Nephron progenitor cell (in vitro differentiated cells): ENCODE data around the gene TCIRG1.

Experiments used
- DNase-seq: peaks from one replicate; pipeline ENCODE4 v3.0.0; 2021
- H3K27ac Mint-ChIP-seq: 2 replicates; pipeline ENCODE4 v1.8.0; 2021; ENCODE audit warnings: mild to moderate bottlenecking, moderate library complexity, mixed read lengths
- H3K27me3 Mint-ChIP-seq: 2 replicates; pipeline ENCODE4 v1.8.0; 2021; ENCODE audit warnings: mild to moderate bottlenecking, low read depth, mixed read lengths; ENCODE audit not compliant: poor library complexity
- H3K36me3 Mint-ChIP-seq: 2 replicates; pipeline ENCODE4 v1.8.0; 2021; ENCODE audit warnings: low read depth, mixed read lengths
- H3K4me1 Mint-ChIP-seq: 2 replicates; pipeline ENCODE4 v1.8.0; 2021; ENCODE audit warnings: mixed read lengths
- H3K4me3 Mint-ChIP-seq: 2 replicates; pipeline ENCODE4 v1.8.0; 2021; ENCODE audit warnings: mild to moderate bottlenecking, moderate library complexity, mixed read lengths
- H3K9me3 Mint-ChIP-seq: 2 replicates; pipeline ENCODE4 v1.8.0; 2021; ENCODE audit warnings: mild to moderate bottlenecking, moderate library complexity, mixed read lengths
- TF ChIP-seq, protein P1 (sequence below): fragments of 200-600 bp; sonication (generic); IDR thresholded peaks from 2 replicates; pipeline ENCODE4 v1.5.0; 2021; ENCODE audit warnings: antibody characterized with exemption

Gene TCIRG1

DNA sequence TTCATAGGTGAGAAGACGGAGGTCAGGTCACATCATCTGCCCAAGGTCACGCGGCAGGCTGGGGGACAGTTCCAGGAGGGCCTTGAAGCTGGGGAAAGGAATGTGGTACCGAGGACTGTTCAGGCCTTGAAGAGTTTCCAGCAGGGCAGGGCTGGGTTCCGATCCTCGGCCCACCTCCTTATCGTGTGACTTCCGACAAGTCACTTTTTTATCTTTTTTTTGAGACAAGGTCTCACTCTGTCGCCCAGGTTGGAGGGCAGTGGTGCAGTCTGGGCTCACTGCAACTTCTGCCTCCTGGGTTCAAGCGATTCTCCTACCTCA, 7.7 kb upstream of the TCIRG1 start:
- H3K4me3 Mint-ChIP-seq = peak overlapping the region; percentile 94

DNA sequence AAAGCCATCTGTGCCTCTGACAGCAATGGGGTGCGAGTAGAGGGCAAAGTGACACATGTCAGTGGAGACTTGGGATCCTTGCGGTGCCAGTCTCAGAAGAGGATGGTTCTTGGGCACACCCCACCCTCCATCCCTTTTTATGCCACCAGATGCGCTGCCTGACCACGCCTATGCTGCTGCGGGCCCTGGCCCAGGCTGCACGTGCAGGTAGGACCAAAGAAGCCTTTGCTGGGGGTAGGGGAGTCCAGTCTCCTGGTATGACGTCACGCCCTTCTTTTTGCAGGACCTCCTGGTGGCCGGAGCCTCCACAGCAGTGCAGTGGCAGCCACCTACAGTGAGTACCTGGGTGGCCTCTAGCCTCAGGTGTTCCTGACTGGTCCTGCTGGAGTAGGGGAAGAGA, 6.8 kb upstream of the TCIRG1 start:
- H3K4me3 Mint-ChIP-seq = peak overlapping the region; percentile 94
- H3K27me3 Mint-ChIP-seq = peaks cover 3% of the 10 kb centered on the region
- H3K36me3 Mint-ChIP-seq = peaks cover 20% of the 10 kb centered on the region
- DNase-seq = no peak
- H3K27ac Mint-ChIP-seq = peak overlapping the region; percentile 82
- peaks cover 32% of the 10 kb centered on the region for H3K4me1 Mint-ChIP-seq
- TF ChIP-seq, protein P1, sequence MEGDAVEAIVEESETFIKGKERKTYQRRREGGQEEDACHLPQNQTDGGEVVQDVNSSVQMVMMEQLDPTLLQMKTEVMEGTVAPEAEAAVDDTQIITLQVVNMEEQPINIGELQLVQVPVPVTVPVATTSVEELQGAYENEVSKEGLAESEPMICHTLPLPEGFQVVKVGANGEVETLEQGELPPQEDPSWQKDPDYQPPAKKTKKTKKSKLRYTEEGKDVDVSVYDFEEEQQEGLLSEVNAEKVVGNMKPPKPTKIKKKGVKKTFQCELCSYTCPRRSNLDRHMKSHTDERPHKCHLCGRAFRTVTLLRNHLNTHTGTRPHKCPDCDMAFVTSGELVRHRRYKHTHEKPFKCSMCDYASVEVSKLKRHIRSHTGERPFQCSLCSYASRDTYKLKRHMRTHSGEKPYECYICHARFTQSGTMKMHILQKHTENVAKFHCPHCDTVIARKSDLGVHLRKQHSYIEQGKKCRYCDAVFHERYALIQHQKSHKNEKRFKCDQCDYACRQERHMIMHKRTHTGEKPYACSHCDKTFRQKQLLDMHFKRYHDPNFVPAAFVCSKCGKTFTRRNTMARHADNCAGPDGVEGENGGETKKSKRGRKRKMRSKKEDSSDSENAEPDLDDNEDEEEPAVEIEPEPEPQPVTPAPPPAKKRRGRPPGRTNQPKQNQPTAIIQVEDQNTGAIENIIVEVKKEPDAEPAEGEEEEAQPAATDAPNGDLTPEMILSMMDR = no peak
- peaks cover 4% of the 10 kb centered on the region for H3K9me3 Mint-ChIP-seq

More for the DNA sequence above, 7.7 kb upstream of the TCIRG1 start:
- Mint-ChIP-seq H3K27me3 (peaks cover 3% of the 10 kb centered on the region), H3K36me3 (peaks cover 24% of the 10 kb centered on the region), H3K4me1 (peaks cover 32% of the 10 kb centered on the region), H3K27ac (no peak overlapping the region), H3K9me3 (peaks cover 4% of the 10 kb centered on the region)
- TF ChIP-seq, protein P1 = no peak
- no peak for DNase-seq

DNA sequence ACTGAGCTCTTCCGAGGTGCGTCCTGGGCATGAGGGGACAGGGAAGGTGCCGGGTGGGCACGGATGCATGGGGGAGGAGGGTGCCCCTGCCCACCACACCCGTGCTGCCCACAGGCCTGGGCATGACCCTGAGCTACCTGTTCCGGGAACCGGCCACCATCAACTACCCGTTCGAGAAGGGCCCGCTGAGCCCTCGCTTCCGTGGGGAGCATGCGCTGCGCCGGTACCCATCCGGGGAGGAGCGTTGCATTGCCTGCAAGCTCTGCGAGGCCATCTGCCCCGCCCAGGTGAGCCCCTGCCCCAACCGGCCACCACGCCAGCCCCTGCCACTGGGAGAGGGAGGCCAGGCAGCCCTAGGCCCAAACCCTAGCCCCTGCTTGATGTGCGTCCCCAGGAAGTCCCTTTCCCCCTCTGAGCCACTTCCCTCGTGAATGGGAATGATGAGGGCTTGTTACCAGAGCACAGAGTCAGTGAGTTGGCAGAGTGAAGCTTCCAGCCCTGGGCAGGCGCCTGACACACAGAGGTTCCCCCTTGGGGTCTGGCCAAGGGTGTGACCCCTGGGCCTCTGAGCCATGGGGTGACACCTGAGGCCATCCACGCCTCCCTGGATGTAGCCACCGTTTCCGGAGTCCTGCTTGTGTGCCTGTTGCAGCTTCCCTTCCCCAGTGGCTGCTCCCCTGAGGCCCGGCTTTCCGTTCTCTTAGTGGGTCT, 5.7 kb upstream of the TCIRG1 start:
- Mint-ChIP-seq H3K27ac (no peak overlapping the region), H3K27me3 (peaks cover 3% of the 10 kb centered on the region), H3K4me1 (peaks cover 36% of the 10 kb centered on the region), H3K4me3 (no peak overlapping the region), H3K9me3 (peaks cover 4% of the 10 kb centered on the region), H3K36me3 (peaks cover 20% of the 10 kb centered on the region)
- DNase-seq = no peak
- TF ChIP-seq, protein P1 = no peak

DNA sequence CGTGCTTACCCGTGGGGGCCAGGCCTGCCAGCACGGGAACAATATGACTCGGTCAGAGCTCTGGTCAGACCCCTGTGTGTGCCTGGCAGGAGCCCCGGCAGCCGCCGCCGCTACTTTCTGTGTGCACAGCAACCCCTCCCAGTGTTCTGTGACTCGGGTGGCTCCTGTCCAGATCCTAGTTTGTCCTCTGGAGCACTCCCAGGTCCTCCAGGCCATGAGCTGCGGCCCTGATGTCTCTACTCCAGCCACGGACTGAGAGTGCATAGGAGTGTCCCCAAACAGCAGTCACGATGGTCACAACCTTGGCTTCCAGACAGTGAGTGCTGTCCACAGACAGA, 5.1 kb upstream of the TCIRG1 start:
- Mint-ChIP-seq H3K4me1 (peaks cover 34% of the 10 kb centered on the region), H3K4me3 (no peak overlapping the region), H3K9me3 (peaks cover 4% of the 10 kb centered on the region)

DNA sequence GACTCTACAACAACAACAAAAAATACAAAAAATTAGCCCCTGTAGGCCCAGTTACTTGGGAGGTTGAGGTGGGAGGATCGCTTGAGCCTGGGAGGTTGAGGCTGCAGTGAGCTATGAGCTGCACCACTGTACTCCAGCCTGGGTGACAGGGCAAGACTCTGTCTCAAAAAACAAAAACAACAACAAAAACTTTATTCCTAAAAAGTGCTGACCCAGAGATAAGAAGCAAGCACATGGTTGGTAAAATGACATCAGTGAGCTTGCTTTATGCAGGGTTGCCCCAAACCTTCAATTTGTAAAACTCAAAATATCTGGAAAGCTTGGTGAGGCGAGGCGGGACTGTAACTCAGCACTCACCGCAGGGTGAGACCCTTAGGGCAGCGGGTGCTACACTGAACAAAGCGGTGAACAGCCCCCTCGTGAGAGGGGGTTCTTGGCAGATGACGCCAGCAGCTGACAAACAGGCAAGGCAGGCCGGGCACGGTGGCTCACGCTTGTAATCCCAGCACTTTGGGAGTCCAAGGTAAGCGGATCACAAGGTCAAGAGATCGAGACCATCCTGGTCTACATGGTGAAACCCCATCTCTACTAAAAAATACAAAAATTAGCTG, 3.5 kb upstream of the TCIRG1 start:
- peaks cover under 1% of the 10 kb centered on the region for H3K9me3 Mint-ChIP-seq
- no peak for DNase-seq
- H3K4me3 Mint-ChIP-seq = no peak overlapping the region
- H3K36me3 Mint-ChIP-seq = peaks cover 10% of the 10 kb centered on the region
- H3K27ac Mint-ChIP-seq = no peak overlapping the region
- no peaks in the 10 kb centered on the region for H3K27me3 Mint-ChIP-seq
- TF ChIP-seq, protein P1 = no peak
- H3K4me1 Mint-ChIP-seq = peaks cover 24% of the 10 kb centered on the region

More for the DNA sequence above, 5.1 kb upstream of the TCIRG1 start:
- TF ChIP-seq, protein P1 = no peak
- no peak for DNase-seq
- H3K36me3 Mint-ChIP-seq = peaks cover 20% of the 10 kb centered on the region
- H3K27ac Mint-ChIP-seq = no peak overlapping the region
- H3K27me3 Mint-ChIP-seq = peaks cover 3% of the 10 kb centered on the region
